SK-N-SH (cell line): ENCODE results near the gene GALNT18. TPM values are rescaled to one million over a fixed set of nuclear protein-coding genes. Genes with fewer than 3 reads are reported as not detected.

Experiments used
- CTCF ChIA-PET: fragments of 300-600, 350-600 bp; formaldehyde crosslinking; extraction: SDS; loops from one replicate; lab custom pipeline; 2021; lab: Yijun Ruan, JAX
- POLR2A ChIA-PET: fragments of 350-600 bp; sonication (Branson Sonifier 250); formaldehyde crosslinking; extraction: SDS; loops from one replicate; lab custom pipeline; 2020; ENCODE audit warnings: antibody characterized with exemption, inconsistent platforms; lab: Yijun Ruan, JAX
- DNase-seq: peaks from one replicate; pipeline ENCODE4 v3.0.0; 2012
- H2AFZ ChIP-seq: fragments of 200-600 bp; sonication (generic); 2 replicates; pipeline ENCODE4 v1.8.1; 2016; ENCODE audit warnings: antibody characterized with exemption, mild to moderate bottlenecking, low read depth
- H3F3A ChIP-seq: fragments of 200-600 bp; sonication (generic); replicated peaks from 2 replicates; pipeline ENCODE3; 2016; ENCODE audit warnings: antibody characterized with exemption, mild to moderate bottlenecking; ENCODE audit not compliant: insufficient read depth
- H3K27ac ChIP-seq, 2 experiments: fragments of 200-500 bp in 1 of 2; fragments of 200-600 bp in 1 of 2; sonication (Bioruptor generic) in 1 of 2; sonication (generic), shearing (Covaris generic) in 1 of 2; 2 replicates each; pipeline versions ENCODE4 v1.5.1 to v1.6.1; 2014 to 2016; ENCODE audit warnings: low read depth in 2 of 2, inconsistent platforms in 1 of 2, low read length in 1 of 2, mild to moderate bottlenecking in 1 of 2, mixed read lengths in 1 of 2
- H3K27me3 ChIP-seq: fragments of 200-600 bp; sonication (generic), shearing (Covaris generic); 2 replicates; pipeline ENCODE4 v1.6.1; 2016; ENCODE audit warnings: mixed run types; ENCODE audit not compliant: insufficient read depth
- H3K36me3 ChIP-seq, 2 experiments: fragments of 200-500 bp in 1 of 2; fragments of 200-600 bp in 1 of 2; sonication (Bioruptor generic) in 1 of 2; sonication (generic) in 1 of 2; replicated peaks in 1 of 2; 2 replicates each; pipeline versions ENCODE3 to v1.5.1; 2014 to 2016; ENCODE audit warnings: low read length in 1 of 2, mild to moderate bottlenecking in 1 of 2; ENCODE audit not compliant: insufficient read depth in 2 of 2, control insufficient read depth in 1 of 2
- H3K4me1 ChIP-seq, 2 experiments: fragments of 200-500 bp in 1 of 2; fragments of 200-600 bp in 1 of 2; sonication (Bioruptor generic) in 1 of 2; sonication (generic), shearing (Covaris generic) in 1 of 2; 2 replicates each; pipeline versions ENCODE4 v1.5.1 to v1.6.1; 2014 to 2016; ENCODE audit warnings: low read depth in 1 of 2, low read length in 1 of 2, mixed run types in 1 of 2; ENCODE audit not compliant: insufficient read depth in 2 of 2, control insufficient read depth in 1 of 2
- H3K4me2 ChIP-seq: fragments of 200-600 bp; sonication (generic), shearing (Covaris generic); 2 replicates; pipeline ENCODE4 v1.6.1; 2017; ENCODE audit warnings: mixed run types
- H3K4me3 ChIP-seq, 2 experiments: fragments of 200-500 bp in 1 of 2; fragments of 200-600 bp in 1 of 2; sonication (Bioruptor generic) in 1 of 2; sonication (generic), shearing (Covaris generic) in 1 of 2; 2 replicates each; pipeline versions ENCODE4 v1.5.1 to v1.8.1; 2014 to 2016; ENCODE audit warnings: low read depth in 2 of 2, inconsistent platforms in 1 of 2, low read length in 1 of 2, mild to moderate bottlenecking in 1 of 2, mixed read lengths in 1 of 2, moderate library complexity in 1 of 2
- H3K79me2 ChIP-seq: fragments of 200-600 bp; sonication (generic); 2 replicates; pipeline ENCODE4 v1.8.1; 2017; ENCODE audit warnings: mild to moderate bottlenecking; ENCODE audit not compliant: insufficient read depth
- H3K9ac ChIP-seq: fragments of 200-600 bp; sonication (generic); 2 replicates; pipeline ENCODE4 v1.6.1; 2017; ENCODE audit warnings: mixed run types
- H3K9me2 ChIP-seq: fragments of 200-600 bp; sonication (generic); 2 replicates; pipeline ENCODE4 v1.6.1; 2017; ENCODE audit warnings: mixed run types
- H3K9me3 ChIP-seq: fragments of 200-600 bp; sonication (generic); 2 replicates; pipeline ENCODE4 v1.6.1; 2017; ENCODE audit warnings: mixed run types, mild to moderate bottlenecking, moderate library complexity
- H4K20me1 ChIP-seq: fragments of 200-600 bp; sonication (generic); 2 replicates; pipeline ENCODE4 v1.6.1; 2017; ENCODE audit warnings: mild to moderate bottlenecking, mixed run types; ENCODE audit not compliant: insufficient read depth
- CTCF ChIP-seq: fragments of 200-600 bp; sonication (generic); IDR thresholded peaks from 2 replicates; pipeline ENCODE4 v1.6.1; 2017; ENCODE audit warnings: antibody characterized with exemption, mild to moderate bottlenecking, moderate library complexity
- ELF1 ChIP-seq: IDR thresholded peaks from 2 replicates; pipeline ENCODE4 v1.4.0; 2012
- EP300 ChIP-seq, 2 experiments: IDR thresholded peaks; 2 replicates each; pipeline versions ENCODE4 v1.4.0 to v1.6.1; 2012; ENCODE audit warnings: borderline replicate concordance in 1 of 2, low read depth in 1 of 2, low read length in 1 of 2
- EZH2phosphoT487 ChIP-seq: fragments of 200-600 bp; sonication (generic); IDR thresholded peaks from 2 replicates; pipeline ENCODE4 v1.6.1; 2017; ENCODE audit warnings: low read depth, mixed run types, mild to moderate bottlenecking, antibody characterized with exemption, moderate library complexity, borderline replicate concordance
- FOSL2 ChIP-seq: IDR thresholded peaks from 2 replicates; pipeline ENCODE4 v1.4.0; 2012; ENCODE audit warnings: low read depth, mild to moderate bottlenecking, moderate library complexity, borderline replicate concordance
- FOXJ3 ChIP-seq: sonication (generic); formaldehyde crosslinking; IDR thresholded peaks from 2 replicates; pipeline ENCODE4 v1.5.1; 2020; ENCODE audit warnings: mild to moderate bottlenecking, missing genetic modification reagents
- FOXM1 ChIP-seq: IDR thresholded peaks from 2 replicates; pipeline ENCODE4 v1.4.0; 2012; ENCODE audit warnings: low read depth, mild to moderate bottlenecking
- GABPA ChIP-seq: IDR thresholded peaks from 2 replicates; pipeline ENCODE4 v1.4.0; 2012; ENCODE audit warnings: low read depth, mild to moderate bottlenecking
- MEF2A ChIP-seq: IDR thresholded peaks from 2 replicates; pipeline ENCODE4 v1.4.0; 2012; ENCODE audit warnings: low read depth, borderline replicate concordance
- MXI1 ChIP-seq: IDR thresholded peaks from 2 replicates; pipeline ENCODE4 v1.6.1; 2012; ENCODE audit warnings: mild to moderate bottlenecking, low read depth, low read length, improper control_type of control experiment
- NFIC ChIP-seq: IDR thresholded peaks from 2 replicates; pipeline ENCODE4 v1.4.0; 2012; ENCODE audit warnings: borderline replicate concordance
- NRF1 ChIP-seq: IDR thresholded peaks from 2 replicates; pipeline ENCODE4 v1.6.1; 2012; ENCODE audit warnings: low read depth, mild to moderate bottlenecking, low read length
- PBX3 ChIP-seq: IDR thresholded peaks from 2 replicates; pipeline ENCODE4; 2012
- POLR2AphosphoS5 ChIP-seq: IDR thresholded peaks from 2 replicates; pipeline ENCODE4 v1.6.1; 2012; ENCODE audit warnings: low read depth, low read length
- RAD21 ChIP-seq: IDR thresholded peaks from 2 replicates; pipeline ENCODE4 v1.6.1; 2012; ENCODE audit warnings: mild to moderate bottlenecking, low read length
- RCOR1 ChIP-seq: fragments of 150-350 bp; IDR thresholded peaks from 2 replicates; pipeline ENCODE4 v1.6.1; 2017; ENCODE audit warnings: antibody characterized with exemption, low read length
- RFX5 ChIP-seq: IDR thresholded peaks from 2 replicates; pipeline ENCODE4 v1.6.1; 2012; ENCODE audit warnings: mild to moderate bottlenecking, improper control_type of control experiment, low read length
- RXRA ChIP-seq: IDR thresholded peaks from 2 replicates; pipeline ENCODE4 v1.4.0; 2012; ENCODE audit warnings: low read depth, mild to moderate bottlenecking, borderline replicate concordance
- SIN3A ChIP-seq: IDR thresholded peaks from 2 replicates; pipeline ENCODE4 v1.6.1; 2012; ENCODE audit warnings: low read depth, mild to moderate bottlenecking, low read length, moderate library complexity, borderline replicate concordance
- TAF1 ChIP-seq: IDR thresholded peaks from 2 replicates; pipeline ENCODE4 v1.6.1; 2012; ENCODE audit warnings: low read depth, mild to moderate bottlenecking, low read length, moderate library complexity, borderline replicate concordance
- TCF12 ChIP-seq: IDR thresholded peaks from 2 replicates; pipeline ENCODE4 v1.4.0; 2012
- TEAD4 ChIP-seq: IDR thresholded peaks from 2 replicates; pipeline ENCODE4 v1.4.0; 2012; ENCODE audit warnings: mild to moderate bottlenecking, borderline replicate concordance; ENCODE audit not compliant: insufficient read depth
- YY1 ChIP-seq: IDR thresholded peaks from 2 replicates; pipeline ENCODE4 v1.4.0; 2012; ENCODE audit warnings: low read depth, mild to moderate bottlenecking
- WGBS: methylation state at CpG from one replicate; pipeline ENCODE4 v1.1.6; 2017; ENCODE audit warnings: low lambda C conversion rate; 5-methylcytosine and 5-hydroxymethylcytosine counted together
- polyA plus RNA-seq, 3 experiments: library from polyadenylated mRNA; depleted of rRNA; stranded (reverse); fragments of >200 nt; gene quantifications; 2 replicates each; pipeline ENCODE4 v1.2.3, GENCODE V29; 2012
- TF ChIP-seq, protein P1 (sequence below): IDR thresholded peaks from 2 replicates; pipeline ENCODE4 v1.4.0; 2012; ENCODE audit warnings: low read depth, borderline replicate concordance
- TF ChIP-seq, protein P2 (sequence below): IDR thresholded peaks from 2 replicates; pipeline ENCODE4 v1.4.0; 2012; ENCODE audit warnings: low read depth, borderline replicate concordance

GALNT18 gene
- polyA plus RNA-seq, 1 of the 3 experiments (the other 2 are of a cell fraction): 0.64 TPM

DNA sequence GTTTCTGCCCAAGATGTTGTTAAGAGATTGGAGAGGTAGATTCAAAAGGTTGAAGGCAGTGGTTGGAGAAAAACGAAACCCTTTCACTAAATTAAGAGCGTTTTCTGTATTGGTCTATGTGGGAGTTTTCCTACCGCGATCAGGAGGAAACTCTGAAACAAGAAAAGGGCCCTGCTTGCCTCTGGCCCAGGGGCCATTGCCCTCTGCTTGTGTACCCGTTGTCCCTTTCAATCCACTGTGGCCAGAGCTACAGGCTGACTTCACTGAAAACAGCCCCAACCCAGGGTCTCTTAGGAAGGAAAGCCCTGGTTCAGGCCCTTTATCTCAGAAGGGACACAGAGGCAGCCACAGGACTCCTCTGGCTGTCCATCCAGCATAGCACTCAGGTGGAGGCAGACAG, 367.8 kb downstream of the GALNT18 start:
- CTCF ChIA-PET: no interaction called here
- WGBS: 50% methylated on average over 5 of the region's 5 CpGs

GRCh38 chr11:11253497-11253896, 368.3 kb downstream of the GALNT18 start:
- no peak overlapping the region for H3K4me2 ChIP-seq
- ChIA-PET POLR2A (no interaction called here), CTCF (no interaction called here)
- H3K4me1 ChIP-seq: no peaks in the 10 kb centered on the region
- no peak for DNase-seq
- H3K27me3 ChIP-seq: 0 out of 2 replicates have a peak, but pooled peaks cover 6% of the 10 kb centered on the region
- H3F3A ChIP-seq: no peaks in the 10 kb centered on the region
- H3K36me3 ChIP-seq: no peaks in the 10 kb centered on the region
- 19% methylated on average over 3 of the region's 4 CpGs for WGBS
- H3K4me3 ChIP-seq: no peak overlapping the region
- H3K9me3 ChIP-seq: no peaks in the 10 kb centered on the region
- H3K9me2 ChIP-seq: no peaks in the 10 kb centered on the region
- no peak overlapping the region for H2AFZ ChIP-seq
- no peak overlapping the region for H3K9ac ChIP-seq
- H4K20me1 ChIP-seq: no peaks in the 10 kb centered on the region
- no peak overlapping the region for H3K27ac ChIP-seq
- H3K79me2 ChIP-seq: no peaks in the 10 kb centered on the region
- TF ChIP-seq RXRA (no peak), PBX3 (no peak), RFX5 (no peak), SIN3A (no peak), EZH2phosphoT487 (no peak), RAD21 (no peak), TAF1 (no peak), NFIC (no peak), TCF12 (no peak), FOSL2 (no peak), FOXJ3 (CRISPR knock-in tag) (no peak), TEAD4 (no peak), RCOR1 (no peak), GABPA (no peak)
- TF ChIP-seq, protein P1, sequence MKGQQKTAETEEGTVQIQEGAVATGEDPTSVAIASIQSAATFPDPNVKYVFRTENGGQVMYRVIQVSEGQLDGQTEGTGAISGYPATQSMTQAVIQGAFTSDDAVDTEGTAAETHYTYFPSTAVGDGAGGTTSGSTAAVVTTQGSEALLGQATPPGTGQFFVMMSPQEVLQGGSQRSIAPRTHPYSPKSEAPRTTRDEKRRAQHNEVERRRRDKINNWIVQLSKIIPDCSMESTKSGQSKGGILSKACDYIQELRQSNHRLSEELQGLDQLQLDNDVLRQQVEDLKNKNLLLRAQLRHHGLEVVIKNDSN: no peak
- TF ChIP-seq, protein P2, sequence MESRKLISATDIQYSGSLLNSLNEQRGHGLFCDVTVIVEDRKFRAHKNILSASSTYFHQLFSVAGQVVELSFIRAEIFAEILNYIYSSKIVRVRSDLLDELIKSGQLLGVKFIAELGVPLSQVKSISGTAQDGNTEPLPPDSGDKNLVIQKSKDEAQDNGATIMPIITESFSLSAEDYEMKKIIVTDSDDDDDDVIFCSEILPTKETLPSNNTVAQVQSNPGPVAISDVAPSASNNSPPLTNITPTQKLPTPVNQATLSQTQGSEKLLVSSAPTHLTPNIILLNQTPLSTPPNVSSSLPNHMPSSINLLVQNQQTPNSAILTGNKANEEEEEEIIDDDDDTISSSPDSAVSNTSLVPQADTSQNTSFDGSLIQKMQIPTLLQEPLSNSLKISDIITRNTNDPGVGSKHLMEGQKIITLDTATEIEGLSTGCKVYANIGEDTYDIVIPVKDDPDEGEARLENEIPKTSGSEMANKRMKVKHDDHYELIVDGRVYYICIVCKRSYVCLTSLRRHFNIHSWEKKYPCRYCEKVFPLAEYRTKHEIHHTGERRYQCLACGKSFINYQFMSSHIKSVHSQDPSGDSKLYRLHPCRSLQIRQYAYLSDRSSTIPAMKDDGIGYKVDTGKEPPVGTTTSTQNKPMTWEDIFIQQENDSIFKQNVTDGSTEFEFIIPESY: no peak

More for the DNA sequence above, 367.8 kb downstream of the GALNT18 start:
- Histone ChIP-seq H3K9me2 (no peaks in the 10 kb centered on the region), H3K79me2 (no peaks in the 10 kb centered on the region), H2AFZ (no peak overlapping the region), H3K27ac (no peak overlapping the region), H3F3A (no peaks in the 10 kb centered on the region), H3K9me3 (no peaks in the 10 kb centered on the region), H3K4me3 (no peak overlapping the region), H3K4me1 (no peaks in the 10 kb centered on the region), H3K36me3 (no peaks in the 10 kb centered on the region), H3K27me3 (0 out of 2 replicates have a peak, but pooled peaks cover 6% of the 10 kb centered on the region), H3K4me2 (no peak overlapping the region), H4K20me1 (no peaks in the 10 kb centered on the region), H3K9ac (no peak overlapping the region)
- TF ChIP-seq TEAD4 (no peak), FOXM1 (no peak), EP300 (IDR thresholded peaks at IDR 0.05; ENCODE audit: borderline replicate concordance in 1 of 2, low read depth in 1 of 2, low read length in 1 of 2) (no peak), POLR2AphosphoS5 (no peak), ELF1 (no peak), MXI1 (no peak), FOSL2 (no peak), CTCF (no peak), NRF1 (no peak), MEF2A (no peak), YY1 (no peak)
- DNase-seq: no peak
- POLR2A ChIA-PET: no interaction called here
